HL-60 (cell line): ENCODE measurements around the gene PELI2.

Experiments
- CTCF ChIP-seq: IDR thresholded peaks from one replicate; pipeline ENCODE4 v1.5.1; 2011; ENCODE audit warnings: low read length, control low read depth, inconsistent platforms; ENCODE audit not compliant: insufficient read depth
- GABPA ChIP-seq: IDR thresholded peaks from 2 replicates; pipeline ENCODE4 v1.6.1; 2012; ENCODE audit warnings: low read depth
- POLR2AphosphoS5 ChIP-seq: IDR thresholded peaks from 2 replicates; pipeline ENCODE4 v1.6.1; 2012; ENCODE audit warnings: low read depth
- REST ChIP-seq: IDR thresholded peaks from 2 replicates; pipeline ENCODE4 v1.6.1; 2012; ENCODE audit warnings: low read depth; ENCODE audit not compliant: insufficient replicate concordance
- SPI1 ChIP-seq: IDR thresholded peaks from 2 replicates; pipeline ENCODE4 v1.6.1; 2012; ENCODE audit warnings: low read depth, mild to moderate bottlenecking, borderline replicate concordance

DNA sequence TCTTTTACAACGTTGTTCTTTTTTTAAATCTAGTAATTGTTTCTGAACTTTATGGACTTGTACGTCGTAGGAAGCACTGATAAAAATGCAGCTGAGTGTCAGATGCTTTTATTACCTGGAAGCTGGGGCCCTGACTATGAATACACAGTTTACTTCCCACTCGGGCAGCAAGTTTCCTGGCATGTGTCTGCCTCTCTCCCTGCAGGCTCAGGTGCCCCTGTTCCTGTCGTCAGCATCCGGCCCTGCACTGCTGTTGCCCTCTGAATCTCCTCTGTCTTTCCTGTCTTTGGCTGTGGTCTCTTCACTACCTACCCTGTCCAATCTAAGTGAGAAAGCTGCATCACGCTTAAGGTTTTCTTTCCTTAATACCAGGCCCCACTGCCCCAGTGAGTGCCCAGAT, 75.8 kb downstream of the PELI2 start:
- TF ChIP-seq CTCF (no peak), SPI1 (no peak), REST (no peak), GABPA (no peak), POLR2AphosphoS5 (no peak)
